ENCODE measurements around the gene TRIM2. TPM values are rescaled to one million over a fixed set of nuclear protein-coding genes. Genes with fewer than 3 reads are reported as not detected.

TRIM2 gene
- total and polyA plus RNA-seq, 2 donors (not counting 1 experiment from before 2014, with no cell fraction given): 39.6 to 90.8 TPM

DNA sequence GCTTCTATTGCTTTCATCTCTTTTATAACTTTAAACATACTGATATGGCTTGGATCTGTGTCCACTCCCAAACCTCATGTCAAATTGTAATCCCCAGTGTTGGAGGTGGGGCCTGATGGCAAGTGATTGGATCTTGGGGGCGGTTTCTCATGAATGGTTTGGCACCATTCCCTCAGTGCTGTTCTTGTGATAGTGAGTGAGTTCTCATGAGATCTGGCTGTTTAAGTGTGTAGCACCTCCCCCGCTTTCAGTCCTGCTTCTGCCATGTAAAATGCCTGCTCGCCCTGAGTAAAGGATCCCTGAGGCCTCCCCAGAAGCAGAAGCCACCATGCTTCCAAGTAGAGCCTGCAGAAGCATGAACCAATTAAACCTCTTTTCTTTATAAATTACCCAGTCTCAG lies 157.9 kb downstream of the TRIM2 start:
- Histone ChIP-seq H2AFZ (ENCODE audit: low read length) (no peak overlapping the region), H3K9ac (ENCODE audit: insufficient read depth, low read length) (no peak overlapping the region), H3K4me3 (replicated peaks in 1 of 4; ENCODE audit: control extremely low read depth in 1 of 4, insufficient read depth in 1 of 4, low read depth in 3 of 4, low read length in 4 of 4) (no peak overlapping the region), H3K36me3 (ENCODE audit: control insufficient read depth, insufficient read depth, low read length) (no peaks in the 10 kb centered on the region), H3K9me3 (ENCODE audit: control insufficient read depth, insufficient read depth, low read depth, low read length) (no peaks in the 10 kb centered on the region), H3K4me2 (ENCODE audit: extremely low read depth, insufficient read depth, low read length) (no peak overlapping the region), H3K79me2 (ENCODE audit: control insufficient read depth, insufficient read depth, low read length) (no peaks in the 10 kb centered on the region), H3K4me1 (ENCODE audit: control insufficient read depth, extremely low read depth, insufficient read depth, low read length) (no peaks in the 10 kb centered on the region), H3K27me3 (ENCODE audit: control insufficient read depth, insufficient read depth, low read length) (no peaks in the 10 kb centered on the region), H3K27ac (ENCODE audit: insufficient read depth, low read length) (no peak overlapping the region), H4K20me1 (ENCODE audit: control insufficient read depth, extremely low read depth, insufficient read depth, low read length) (no peaks in the 10 kb centered on the region)
- DNase-seq (ENCODE audit: low read depth in 2 of 2): peak in 1 of 2 donors; percentile 37
- no peak for TF ChIP-seq EZH2 (IDR thresholded peaks at IDR 0.05; ENCODE audit: low read length, missing control alignments)
- TF ChIP-seq CTCF (conservative IDR thresholded peaks at IDR 0.05 in 1 of 2, IDR thresholded peaks at IDR 0.05 in 1 of 2; ENCODE audit: low read depth in 1 of 2, low read length in 2 of 2): no peak

DNA sequence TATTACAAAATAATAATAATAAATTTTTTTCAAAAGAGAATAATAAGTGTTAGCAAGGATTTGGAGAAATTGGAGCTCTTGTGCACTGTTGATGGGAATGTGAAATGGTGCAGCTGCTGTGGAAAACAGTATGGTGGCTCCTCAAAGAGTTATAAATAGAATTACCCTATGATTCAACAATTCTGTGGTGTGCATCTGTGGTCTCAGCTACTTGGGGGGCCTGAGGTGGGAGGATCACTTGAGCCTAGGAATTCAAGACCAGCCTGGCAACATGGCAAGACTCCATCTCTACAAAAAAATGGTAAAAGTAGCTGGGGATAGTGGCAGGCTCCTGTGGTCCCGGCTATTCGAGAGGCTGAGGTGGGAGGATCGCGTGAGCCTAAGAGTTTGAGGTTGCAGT lies 159.8 kb downstream of the TRIM2 start:
- H3K27ac ChIP-seq (ENCODE audit: insufficient read depth, low read length): no peak overlapping the region
- no peak overlapping the region for H3K4me3 ChIP-seq (replicated peaks in 1 of 4; ENCODE audit: control extremely low read depth in 1 of 4, insufficient read depth in 1 of 4, low read depth in 3 of 4, low read length in 4 of 4)
- TF ChIP-seq EZH2 (IDR thresholded peaks at IDR 0.05; ENCODE audit: low read length, missing control alignments) (no peak), CTCF (conservative IDR thresholded peaks at IDR 0.05 in 1 of 2, IDR thresholded peaks at IDR 0.05 in 1 of 2; ENCODE audit: low read depth in 1 of 2, low read length in 2 of 2) (no peak)
- no peaks in the 10 kb centered on the region for H3K36me3 ChIP-seq (ENCODE audit: control insufficient read depth, insufficient read depth, low read length)
- H3K4me2 ChIP-seq (ENCODE audit: extremely low read depth, insufficient read depth, low read length): no peak overlapping the region
- DNase-seq (ENCODE audit: low read depth in 2 of 2): peak in 1 of 2 donors; percentile 47
- no peaks in the 10 kb centered on the region for H4K20me1 ChIP-seq (ENCODE audit: control insufficient read depth, extremely low read depth, insufficient read depth, low read length)
- no peak overlapping the region for H3K9ac ChIP-seq (ENCODE audit: insufficient read depth, low read length)
- no peaks in the 10 kb centered on the region for H3K79me2 ChIP-seq (ENCODE audit: control insufficient read depth, insufficient read depth, low read length)
- no peaks in the 10 kb centered on the region for H3K4me1 ChIP-seq (ENCODE audit: control insufficient read depth, extremely low read depth, insufficient read depth, low read length)
- H3K9me3 ChIP-seq (ENCODE audit: control insufficient read depth, insufficient read depth, low read depth, low read length): no peaks in the 10 kb centered on the region
- H2AFZ ChIP-seq (ENCODE audit: low read length): no peak overlapping the region
- H3K27me3 ChIP-seq (ENCODE audit: control insufficient read depth, insufficient read depth, low read length): no peaks in the 10 kb centered on the region

GRCh38 chr4:153365003-153365402 lies 160.8 kb downstream of the TRIM2 start:
- no peaks in the 10 kb centered on the region for H4K20me1 ChIP-seq (ENCODE audit: control insufficient read depth, extremely low read depth, insufficient read depth, low read length)
- no peaks in the 10 kb centered on the region for H3K36me3 ChIP-seq (ENCODE audit: control insufficient read depth, insufficient read depth, low read length)
- H3K4me1 ChIP-seq (ENCODE audit: control insufficient read depth, extremely low read depth, insufficient read depth, low read length): no peaks in the 10 kb centered on the region
- H2AFZ ChIP-seq (ENCODE audit: low read length): no peak overlapping the region
- no peaks in the 10 kb centered on the region for H3K79me2 ChIP-seq (ENCODE audit: control insufficient read depth, insufficient read depth, low read length)
- no peak for DNase-seq (ENCODE audit: low read depth in 2 of 2)
- H3K27me3 ChIP-seq (ENCODE audit: control insufficient read depth, insufficient read depth, low read length): no peaks in the 10 kb centered on the region
- TF ChIP-seq CTCF (conservative IDR thresholded peaks at IDR 0.05 in 1 of 2, IDR thresholded peaks at IDR 0.05 in 1 of 2; ENCODE audit: low read depth in 1 of 2, low read length in 2 of 2) (no peak), EZH2 (IDR thresholded peaks at IDR 0.05; ENCODE audit: low read length, missing control alignments) (no peak)
- H3K4me2 ChIP-seq (ENCODE audit: extremely low read depth, insufficient read depth, low read length): no peak overlapping the region
- H3K9me3 ChIP-seq (ENCODE audit: control insufficient read depth, insufficient read depth, low read depth, low read length): no peaks in the 10 kb centered on the region
- no peak overlapping the region for H3K9ac ChIP-seq (ENCODE audit: insufficient read depth, low read length)
- H3K27ac ChIP-seq (ENCODE audit: insufficient read depth, low read length): no peak overlapping the region
- no peak overlapping the region for H3K4me3 ChIP-seq (replicated peaks in 1 of 4; ENCODE audit: control extremely low read depth in 1 of 4, insufficient read depth in 1 of 4, low read depth in 3 of 4, low read length in 4 of 4)
